Stimulated activated CD4-positive, alpha-beta T cell treated with anti-CD3 and anti-CD28 coated beads, Interleukin-2, amount 100 ng/mL, for 48 hours (primary cell): ENCODE measurements around the gene POC1B.

Experiments
- DNase-seq, 2 donors: peaks; one replicate each; pipeline ENCODE4 v3.0.0-alpha.2; 2020

Gene POC1B

DNA sequence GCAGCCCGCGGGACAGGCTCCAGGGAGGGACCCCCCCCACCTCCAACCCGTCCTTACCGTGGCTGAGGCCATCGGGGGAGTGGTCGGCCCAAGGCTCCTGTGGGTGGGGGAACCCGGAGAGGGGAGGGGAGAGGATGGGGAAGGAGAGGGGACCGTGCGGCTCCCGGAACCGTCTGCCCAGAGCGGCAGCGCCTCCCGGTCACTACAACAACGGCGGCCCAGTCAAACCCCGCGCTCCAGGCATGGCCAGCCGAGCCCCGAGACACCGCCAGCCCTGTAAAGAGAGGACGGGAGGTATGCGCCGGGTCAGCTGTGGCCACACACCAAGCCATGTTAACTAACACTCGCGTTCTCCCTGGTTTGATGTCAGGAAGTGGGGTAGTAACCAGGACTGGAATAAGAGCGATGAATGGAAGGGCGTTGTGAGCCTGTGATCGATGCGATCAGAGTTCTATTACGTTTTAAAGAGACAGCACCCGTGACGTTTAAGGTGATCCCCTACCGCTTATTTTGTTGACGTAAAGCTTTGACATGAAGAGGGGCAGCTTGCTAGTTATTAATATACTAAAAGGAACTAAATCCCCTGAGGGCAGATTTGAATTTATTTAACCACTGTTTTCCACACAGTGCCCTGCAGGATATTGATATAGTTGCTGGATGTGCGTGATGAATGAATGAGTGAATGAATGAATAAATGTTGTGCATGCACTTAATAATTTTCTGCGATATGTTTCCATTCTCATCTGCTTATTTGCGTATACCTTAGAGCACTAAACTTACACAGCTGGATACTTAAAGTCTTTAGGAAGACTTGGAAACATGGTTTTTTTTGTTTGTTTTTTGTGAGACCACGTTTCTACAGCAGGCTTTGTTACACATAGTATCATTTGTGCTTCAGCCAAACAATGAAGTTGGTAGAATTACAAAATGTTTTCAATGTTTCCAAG lies at the start of gene POC1B:
POC1B (minus strand) TSS at position 224 of the 947 bp plus-strand sequence; CDS start at position 72, 152 bp downstream.
- DNase-seq, result peak; percentile 63 to 65

DNA sequence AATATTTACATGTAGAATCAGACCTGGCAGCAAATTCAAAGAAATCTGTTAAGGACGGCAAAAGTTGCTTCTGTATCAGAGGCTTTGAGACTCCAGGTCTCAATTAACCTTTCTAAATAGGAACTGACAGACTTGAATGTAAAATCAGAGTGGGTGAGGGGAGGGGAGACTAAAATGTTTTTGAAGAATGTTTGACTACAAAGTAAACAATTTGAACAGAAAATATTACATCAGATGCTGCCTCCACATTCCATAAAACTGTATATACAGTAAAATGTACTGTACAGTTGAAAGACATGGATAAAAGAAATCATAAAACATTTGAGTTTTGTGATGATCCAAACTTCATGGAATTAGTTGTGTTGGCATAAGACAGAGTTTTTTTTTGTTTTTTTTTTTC lies 49.5 kb upstream of the POC1B start:
- no peak for DNase-seq

DNA sequence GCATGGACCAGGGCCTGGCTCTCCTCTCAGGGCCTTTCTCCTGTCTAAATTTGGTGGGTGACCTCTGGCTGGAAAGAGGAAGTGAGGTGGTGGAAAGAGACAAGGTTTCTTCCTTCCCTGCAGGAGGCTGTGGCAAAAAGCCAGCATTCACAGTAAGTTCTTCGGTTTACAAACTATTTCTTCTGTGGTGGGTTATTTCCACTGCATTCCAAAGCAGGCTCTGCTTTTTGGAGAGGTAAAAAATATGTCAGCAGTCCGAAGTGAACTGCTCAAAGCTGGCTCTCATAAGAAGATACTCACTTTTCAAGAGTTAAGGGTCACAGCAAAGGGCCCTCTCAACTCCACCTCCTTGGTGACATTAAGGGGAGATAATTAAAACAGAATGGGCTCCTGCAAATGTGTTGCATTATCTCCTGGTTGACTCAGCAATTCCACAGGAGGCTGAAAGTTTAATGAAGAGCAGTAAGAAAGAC lies 48.9 kb upstream of the POC1B start:
- DNase-seq, result no peak

DNA sequence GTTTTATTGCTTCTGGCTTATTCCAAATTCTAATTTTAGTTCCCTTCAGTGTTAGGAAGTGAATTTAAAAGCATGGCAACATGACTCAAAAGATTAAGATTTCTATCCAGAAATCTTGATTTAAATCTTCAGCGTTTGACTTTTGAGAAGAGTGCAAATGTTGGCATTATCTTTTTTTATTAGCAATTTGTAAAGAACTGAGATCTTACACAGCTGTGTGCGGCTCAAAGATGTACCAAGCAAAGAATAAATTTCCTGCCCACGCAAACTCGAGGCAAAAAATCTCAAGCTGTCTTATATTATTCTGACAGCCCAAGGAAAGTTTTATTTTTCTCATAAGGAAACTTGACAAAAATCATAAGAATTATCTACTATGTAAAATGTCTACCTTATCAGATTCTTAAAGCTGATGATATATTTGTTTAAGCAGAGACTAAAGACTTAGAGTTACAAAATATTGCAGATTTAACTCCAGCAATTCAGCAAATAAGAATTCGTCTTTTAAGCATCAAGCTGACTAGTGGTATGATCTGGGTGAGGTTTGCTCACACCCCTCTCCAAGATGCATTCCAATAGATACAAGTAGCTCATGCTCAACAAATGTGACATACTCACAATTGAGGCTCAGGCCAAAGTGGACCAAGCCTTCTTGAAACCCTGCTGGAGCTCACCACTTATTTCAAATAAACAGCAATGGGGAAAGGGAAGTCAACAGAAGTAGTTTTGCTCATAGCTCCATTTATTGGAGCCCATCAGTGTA lies 47.4 kb upstream of the POC1B start:
- no peak for DNase-seq

DNA sequence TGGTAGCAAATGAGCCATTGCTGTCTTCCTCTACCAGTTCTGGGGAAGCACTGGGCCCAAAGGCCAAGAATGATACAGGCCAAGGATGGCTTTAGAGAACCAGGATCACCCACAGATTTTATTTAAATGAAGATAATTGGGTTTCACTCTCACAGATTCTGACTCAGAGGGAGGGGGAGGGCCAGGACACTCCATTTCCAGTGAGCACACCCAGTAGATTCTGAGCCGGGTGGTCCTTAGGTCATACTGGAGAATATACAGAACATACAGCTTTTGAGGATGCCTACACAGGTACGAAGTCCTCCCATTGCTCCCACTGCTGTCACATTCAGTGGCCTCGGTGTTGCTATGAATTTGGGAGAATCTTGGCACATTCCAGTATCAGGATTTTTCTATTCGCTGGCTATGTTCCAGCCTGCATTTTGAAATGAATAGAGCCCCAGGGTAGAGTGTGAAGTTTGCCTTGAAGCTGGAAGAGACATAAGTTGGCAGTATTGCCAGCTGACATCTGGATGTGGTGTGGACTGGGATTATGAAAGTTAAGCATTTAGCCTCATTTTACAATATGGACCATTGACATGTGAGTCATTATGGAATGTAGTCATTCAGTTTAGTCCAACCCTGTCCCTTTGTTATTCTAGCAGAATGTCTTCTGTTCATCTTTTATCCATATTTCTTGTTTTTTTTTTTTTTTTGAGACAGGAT lies 45.8 kb upstream of the POC1B start:
- no peak for DNase-seq

DNA sequence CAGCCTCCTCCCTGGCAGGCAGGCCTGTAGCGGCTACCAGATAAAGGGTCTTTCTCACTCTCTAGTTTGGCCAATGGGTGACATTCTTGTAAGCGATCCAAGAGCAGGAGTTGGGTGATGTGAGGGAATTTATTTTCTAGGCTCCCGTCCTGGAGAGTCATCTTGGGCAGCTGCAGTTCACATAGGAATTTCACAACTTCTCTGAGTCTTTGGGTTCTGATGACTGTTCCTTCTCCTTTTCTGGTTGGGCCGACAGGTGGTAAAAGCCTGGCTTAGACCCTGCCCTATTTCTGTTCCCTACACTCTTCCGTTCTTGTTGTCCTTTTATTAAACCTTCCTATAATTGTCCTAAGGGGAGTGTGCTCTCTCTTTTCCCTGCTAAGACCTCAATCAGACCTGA lies 42.6 kb upstream of the POC1B start:
- no peak for DNase-seq

DNA sequence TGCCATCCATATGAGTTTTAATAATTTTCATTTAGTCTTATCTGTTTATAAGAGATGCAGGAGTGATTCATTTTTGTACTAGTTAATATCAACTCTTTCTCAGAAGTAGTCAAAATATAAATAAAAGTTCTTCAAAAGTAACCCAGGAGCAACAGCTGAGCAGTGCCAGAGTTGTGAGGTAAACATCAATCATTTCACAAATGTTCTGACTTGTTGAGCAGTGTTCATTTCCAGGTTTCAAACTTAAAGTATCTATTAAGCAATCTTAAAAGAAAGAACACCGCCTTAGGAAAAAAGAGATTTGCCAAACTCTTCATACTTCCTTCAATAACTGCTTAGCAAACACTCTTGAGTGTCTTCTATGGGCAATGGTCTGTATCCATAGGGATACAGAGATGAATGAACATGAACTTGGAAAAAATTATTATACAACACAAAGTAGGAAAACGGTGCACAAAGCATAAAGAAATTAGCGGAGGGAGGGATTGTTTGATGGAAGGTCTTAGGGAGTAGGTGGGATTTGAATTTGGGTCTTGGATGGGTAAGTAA lies 41.9 kb upstream of the POC1B start:
- DNase-seq, result no peak

DNA sequence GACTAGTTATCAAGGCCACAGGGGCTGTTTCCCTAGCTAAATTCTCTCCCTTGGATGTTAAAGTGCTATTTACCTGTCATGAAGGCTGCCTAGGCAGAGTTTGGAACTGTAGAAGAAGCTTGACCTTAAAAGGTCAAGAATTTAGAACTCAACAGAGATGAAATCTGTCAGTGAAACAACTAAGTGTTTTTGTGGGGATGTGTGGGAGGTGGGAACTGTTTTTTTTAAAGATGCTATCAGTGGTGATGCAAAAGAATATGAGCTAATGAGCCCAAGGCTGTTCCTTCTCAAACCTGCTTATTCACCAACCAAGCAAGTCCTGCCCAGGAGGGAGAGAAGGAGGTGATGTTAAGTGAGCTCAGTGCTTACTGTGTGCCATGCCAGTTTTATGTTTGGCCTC lies 40.8 kb upstream of the POC1B start:
- no peak for DNase-seq

DNA sequence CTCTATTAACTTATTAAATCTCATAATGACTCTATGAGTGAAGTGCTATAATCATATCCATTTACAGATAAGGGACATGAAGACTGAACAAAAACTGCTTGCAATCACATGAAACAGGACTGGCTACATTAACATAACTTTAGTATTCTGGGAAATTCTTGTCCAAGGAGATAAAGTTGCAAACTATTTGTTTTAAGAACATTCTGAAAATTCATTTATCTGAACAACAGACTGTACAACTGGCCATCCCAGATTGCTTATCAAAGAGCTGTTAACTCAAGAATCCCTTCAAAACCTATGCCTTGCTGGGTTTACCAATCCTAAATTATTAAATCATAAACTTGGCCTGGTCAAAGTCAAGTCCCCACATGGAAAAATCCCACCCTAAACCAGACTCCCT lies 39.2 kb upstream of the POC1B start:
- DNase-seq, result no peak

DNA sequence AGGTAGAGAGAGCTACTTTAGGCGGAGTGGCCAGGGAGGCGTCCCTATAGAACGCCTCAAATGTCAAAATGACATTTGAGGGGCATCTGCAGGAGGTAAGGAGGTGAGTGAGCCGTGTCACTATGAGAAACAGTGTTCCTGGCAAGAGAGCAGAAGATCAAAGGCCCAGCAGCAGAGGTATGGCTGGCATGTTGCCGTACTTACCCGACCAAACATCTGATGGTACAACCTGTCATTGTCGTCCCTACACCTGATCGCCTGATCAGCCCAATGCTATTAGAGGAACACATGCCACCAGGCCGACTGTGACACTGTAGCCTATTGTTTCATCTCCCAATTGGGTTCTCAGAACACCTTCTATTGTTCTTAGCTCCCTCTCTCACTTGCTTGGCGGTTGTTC lies 33.9 kb upstream of the POC1B start:
- DNase-seq, result no peak

DNA sequence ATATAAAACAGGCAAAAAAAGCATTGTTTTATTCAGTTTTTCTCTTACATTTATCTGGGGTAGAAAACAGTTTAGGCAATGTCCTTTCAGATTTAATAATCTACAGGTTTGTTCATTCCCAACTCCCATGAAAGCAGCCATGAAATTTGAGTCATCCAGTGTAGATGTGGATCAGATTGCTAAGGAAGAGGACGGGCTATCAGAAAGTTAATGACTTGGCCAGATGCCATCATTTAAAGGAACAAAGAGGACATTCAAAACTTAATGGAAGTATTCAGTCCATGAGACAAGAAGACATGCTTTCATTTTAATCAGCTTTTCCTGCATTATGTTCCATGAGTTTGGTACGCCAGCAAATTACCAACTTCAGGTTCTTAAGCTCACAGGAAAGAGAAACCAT lies 31.1 kb upstream of the POC1B start:
- no peak for DNase-seq

DNA sequence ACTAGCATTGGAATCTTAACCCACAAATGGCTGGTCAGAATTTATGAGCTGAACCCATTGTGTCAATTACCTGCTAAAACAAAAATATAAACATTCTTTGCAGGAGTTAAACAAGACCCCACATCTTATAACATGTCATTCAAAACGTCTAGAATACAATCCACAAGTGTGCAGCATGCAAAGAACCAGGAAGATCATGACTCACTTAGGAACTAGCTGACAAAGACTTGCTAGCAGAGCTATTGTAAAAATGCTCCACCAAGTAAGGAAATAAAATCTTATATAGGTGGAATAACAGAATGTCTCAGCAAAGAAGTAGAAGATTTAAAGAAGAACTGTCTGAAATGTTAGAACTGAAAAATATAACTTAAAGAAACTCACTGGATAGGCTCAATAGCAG lies 26.5 kb upstream of the POC1B start:
- DNase-seq, result no peak

DNA sequence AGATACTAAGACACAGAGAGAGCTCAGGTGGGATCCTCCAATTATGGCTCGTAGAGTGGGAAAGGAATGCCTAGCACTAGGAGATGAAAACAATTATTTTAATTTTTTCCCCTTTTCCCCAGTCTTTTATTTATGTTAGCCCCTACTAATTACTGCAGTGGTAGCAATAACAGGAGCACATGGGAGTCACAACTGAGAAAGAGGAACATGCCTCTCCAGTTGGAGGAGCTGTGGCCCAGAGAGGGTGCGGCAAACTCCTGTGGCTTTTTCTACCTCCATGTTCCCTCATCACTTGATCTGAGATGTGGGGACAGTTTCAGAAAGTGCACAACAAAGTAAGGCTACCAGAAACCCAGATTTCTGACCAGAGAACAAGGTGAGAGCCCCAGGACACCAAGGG lies 25.9 kb upstream of the POC1B start:
- DNase-seq, result no peak

DNA sequence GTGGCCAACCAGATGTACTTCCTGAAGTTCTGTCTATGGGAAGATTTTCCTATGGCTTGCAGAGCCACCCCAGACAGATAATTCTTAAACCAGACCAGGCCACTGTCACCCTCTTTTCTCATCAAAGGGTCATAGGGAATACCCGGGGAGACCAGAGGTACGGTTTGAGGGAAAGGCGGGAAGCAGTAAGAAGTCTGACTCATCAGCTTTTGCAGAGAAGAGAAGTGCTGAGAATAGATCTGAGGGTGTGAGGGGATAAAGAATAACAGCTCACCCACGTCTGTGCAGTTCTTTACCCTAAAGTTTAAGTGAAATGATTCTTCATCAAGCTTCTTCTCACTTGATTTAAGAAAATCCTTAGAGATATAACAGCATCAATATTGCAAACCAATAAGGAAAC lies 21.3 kb upstream of the POC1B start:
- no peak for DNase-seq

DNA sequence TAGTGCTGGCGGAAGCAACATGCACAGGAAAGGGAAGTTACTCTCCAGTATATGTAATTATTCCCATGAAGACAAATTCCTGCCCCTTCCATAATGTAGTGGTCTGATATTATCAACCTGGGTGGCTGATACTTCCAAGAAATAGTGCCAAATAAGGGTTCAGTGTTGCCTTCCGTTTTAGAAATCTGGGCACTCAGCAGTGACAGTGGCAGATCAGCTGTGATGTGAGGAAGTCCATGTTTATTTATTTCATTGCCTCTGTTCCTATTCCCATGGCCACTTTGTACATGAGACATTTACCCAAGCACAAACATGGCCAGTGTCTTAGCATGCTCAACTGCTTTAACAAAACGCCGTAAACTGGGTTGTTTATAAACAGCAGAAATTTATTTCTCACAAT lies 20.3 kb upstream of the POC1B start:
- DNase-seq, result no peak

DNA sequence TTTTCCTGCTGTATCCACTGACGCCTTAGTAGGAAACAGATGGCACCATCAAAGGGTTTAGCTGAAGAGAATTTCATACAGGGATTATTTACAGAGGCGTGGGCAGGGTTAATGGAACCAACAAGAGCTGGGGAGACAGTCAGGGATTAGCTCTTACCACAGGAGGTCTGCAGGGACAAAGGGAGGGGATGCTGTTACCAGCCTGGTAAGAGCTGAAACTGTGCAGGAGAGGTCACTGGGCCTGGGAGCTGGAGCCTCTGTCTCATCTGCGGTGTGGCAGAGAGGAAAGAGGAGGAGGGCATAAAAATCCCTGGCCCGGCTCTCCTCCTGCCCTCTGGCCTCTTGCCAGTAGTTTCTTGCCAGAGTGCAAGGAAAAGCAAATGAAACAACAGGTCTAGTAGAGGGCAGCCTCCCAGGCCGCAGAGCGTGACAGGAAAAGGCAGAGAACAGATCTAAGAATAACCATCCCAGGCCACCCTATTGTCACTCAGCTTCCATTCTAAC lies 18.9 kb upstream of the POC1B start:
- DNase-seq, result no peak

DNA sequence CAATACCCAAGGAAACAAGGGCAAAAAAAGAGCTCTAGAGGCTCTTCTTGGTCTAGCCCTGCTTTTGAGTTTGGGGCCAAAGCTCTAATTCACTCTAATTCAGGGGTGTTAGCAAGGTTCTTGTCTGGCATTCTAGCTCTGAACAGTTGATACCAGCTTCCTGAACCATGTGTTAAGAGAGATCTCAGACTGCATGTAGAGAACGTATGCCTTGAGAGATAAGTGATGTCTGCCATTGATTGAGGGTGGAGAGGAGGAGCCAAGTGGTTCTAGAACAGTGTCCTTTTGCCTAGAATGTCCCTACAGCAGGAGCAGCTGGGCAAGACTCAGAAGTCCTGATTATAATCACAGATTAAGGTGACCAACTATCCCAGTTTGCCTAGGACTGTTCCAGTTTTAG lies 18.2 kb upstream of the POC1B start:
- DNase-seq, result no peak

DNA sequence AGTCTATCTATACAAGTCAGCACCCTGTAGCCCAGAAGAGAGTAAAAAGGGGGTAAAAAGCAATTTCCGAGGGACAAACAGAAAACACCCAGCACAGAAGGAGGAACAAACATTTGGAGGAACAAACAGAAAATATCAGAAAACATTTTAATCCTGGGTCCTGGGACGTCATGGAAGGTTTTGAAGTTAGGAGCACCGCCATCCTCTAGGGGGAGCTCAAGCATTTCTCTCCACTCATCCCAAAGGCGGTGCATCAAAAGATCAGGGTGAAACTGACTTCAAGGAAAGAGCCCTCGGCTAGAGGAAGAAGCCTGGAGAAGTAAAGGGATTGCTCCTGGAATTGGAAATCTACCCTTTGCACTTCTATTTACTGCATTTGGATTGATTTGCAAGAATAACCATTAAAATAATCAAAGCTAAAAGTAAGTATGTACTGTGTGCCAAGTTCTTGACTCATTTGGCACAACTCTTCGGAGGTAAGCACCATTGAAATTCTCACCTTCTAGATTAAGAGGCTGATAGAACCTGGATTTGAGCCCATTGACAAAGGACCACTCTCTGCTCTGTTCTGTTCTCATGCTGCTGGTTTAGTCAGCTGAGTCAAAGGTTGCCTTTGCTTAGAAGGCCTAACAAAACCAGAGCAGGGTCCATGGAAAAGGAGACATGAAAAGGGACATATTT lies 17.2 kb upstream of the POC1B start:
- peak; percentile 59 to 60 for DNase-seq

DNA sequence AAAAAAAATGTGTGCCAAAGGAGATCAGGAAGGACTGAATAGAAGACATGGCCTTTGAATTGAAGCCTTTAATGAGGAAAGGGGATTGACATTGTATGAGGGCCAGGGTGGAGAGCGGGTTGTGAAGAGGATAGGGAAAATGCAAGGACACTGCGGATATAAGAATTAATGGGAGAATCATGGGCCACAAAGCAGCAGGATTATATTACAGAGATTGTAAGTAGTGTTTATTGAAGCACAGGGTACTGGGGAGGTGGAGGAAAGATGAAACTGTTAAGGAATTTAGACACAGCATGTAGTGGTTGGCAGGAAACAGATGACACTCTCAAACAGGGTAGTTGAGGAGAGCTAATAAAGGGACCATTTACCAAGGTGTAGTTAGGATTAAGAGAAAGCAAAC lies 16.4 kb upstream of the POC1B start:
- no peak for DNase-seq

DNA sequence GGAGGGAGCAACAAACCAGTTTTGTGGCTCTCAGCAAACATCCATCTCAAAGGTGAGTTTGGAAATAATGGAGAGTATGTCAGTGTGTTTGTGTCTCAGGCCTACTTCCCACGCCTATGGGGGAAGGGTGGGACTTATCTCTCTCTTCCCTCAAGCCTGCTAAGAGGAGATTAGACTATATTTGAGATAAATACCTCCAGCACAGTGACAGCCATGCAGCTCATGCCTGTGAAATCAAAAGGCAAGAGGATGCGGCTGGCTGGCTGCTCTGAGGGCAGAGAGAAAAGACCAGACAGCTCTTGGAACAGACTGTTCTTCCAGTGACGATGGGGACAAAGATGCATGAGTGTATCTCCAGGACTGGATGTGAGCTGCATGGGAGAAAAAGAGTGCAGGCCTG lies 14.7 kb upstream of the POC1B start:
- DNase-seq, result no peak

DNA sequence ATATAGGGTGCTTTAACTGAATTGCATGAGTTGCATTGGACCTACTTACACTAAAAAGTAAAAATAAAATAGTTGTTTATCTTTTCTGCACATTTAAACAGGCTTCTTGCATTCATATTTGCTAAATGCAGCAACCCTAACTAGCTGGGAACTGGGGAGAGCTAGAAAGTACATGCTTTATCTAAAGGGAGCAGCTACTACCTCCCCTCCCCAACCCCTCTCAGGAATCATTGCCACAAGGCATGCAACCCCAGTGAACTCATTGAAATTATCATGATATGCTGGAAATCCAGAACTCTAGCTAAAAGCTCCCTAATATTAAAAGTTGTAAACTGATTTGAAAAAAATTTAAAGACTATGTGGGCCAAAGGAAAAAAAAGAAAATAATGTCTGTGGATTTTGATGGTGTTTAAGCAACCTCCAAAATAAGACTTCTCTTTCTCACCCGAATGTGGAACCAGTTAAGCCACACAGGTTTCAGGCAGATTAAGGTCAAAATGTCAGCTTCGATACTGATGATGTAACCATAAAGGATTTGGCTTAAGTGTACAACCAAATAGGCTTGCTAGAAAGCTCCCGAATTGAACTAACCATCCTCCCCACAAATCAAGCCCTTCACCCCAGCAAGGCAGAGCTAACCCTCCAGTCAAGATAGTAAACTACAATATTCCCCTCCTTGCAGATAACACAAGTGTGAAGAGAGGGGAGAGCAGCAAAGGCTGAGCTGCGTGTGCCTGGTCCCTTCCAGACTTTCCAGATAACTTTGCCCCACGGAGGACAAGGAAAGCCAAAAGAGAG lies 13.8 kb upstream of the POC1B start:
- no peak for DNase-seq
